ENCODE measurements around the gene CPE. TPM values are rescaled to one million over a fixed set of nuclear protein-coding genes. Genes with fewer than 3 reads are reported as not detected.

The CPE gene
- total RNA-seq, 1 experiment from 2014 or later = 29.3 TPM

- ChIA-PET RAD21 (ENCODE audit: low non-redundant PET in 1 of 2, low total read pairs in 2 of 2, uncharacterized antibody in 2 of 2, unreplicated experiment in 2 of 2) (no interaction called here), CTCF (no interaction called here), POLR2A (no interaction called here)
- Histone ChIP-seq H3K9me3 (ENCODE audit: control insufficient read depth in 1 of 2, insufficient read depth in 1 of 2, low read depth in 1 of 2, low read length in 2 of 2) (no peaks in the 10 kb centered on the region), H3K4me3 (replicated peaks in 1 of 2; ENCODE audit: low read depth in 1 of 2, low read length in 2 of 2) (no peak overlapping the region), H3K4me1 (ENCODE audit: control insufficient read depth in 1 of 2, insufficient read depth in 2 of 2, low read length in 2 of 2) (peaks cover 11 to 21% of the 10 kb centered on the region in 2 experiments), H3K79me2 (ENCODE audit: insufficient read depth, low read length) (peaks cover 80% of the 10 kb centered on the region), H2AFZ (ENCODE audit: low read depth, low read length, poor library complexity, severe bottlenecking) (no peak overlapping the region), H3K36me3 (ENCODE audit: control insufficient read depth in 1 of 2, insufficient read depth in 2 of 2, low read length in 2 of 2) (peaks cover 0 to 5% of the 10 kb centered on the region in 2 experiments; a peak in 1 of 4 replicates), H3K9me2 (ENCODE audit: insufficient read depth) (no peaks in the 10 kb centered on the region), H3K4me2 (ENCODE audit: low read length) (no peak overlapping the region), H3K27ac (ENCODE audit: low read depth, low read length) (no peak overlapping the region), H4K20me1 (ENCODE audit: insufficient read depth) (no peaks in the 10 kb centered on the region), H3K9ac (ENCODE audit: low read length) (no peak overlapping the region), H3K27me3 (ENCODE audit: insufficient read depth, low read length) (no peaks in the 10 kb centered on the region)
- DNase-seq (ENCODE audit: low read depth, low spot score) (no peak), ATAC-seq (no peak)
- TF ChIP-seq POLR2AphosphoS5 (IDR thresholded peaks at IDR 0.05; ENCODE audit: low read depth, low read length) (no peak), FOSL1 (IDR thresholded peaks at IDR 0.05; ENCODE audit: low read depth) (no peak)
- BruUV-seq (replicated peaks) = no TSS peak
- intact Hi-C loops (cut with micrococcal nuclease) = no loop called here
Observed at GRCh38 chr4:165330666-165331065, 48.1 kb upstream of the CPE start.

GRCh38 chr4:165331359-165331758 is 47.4 kb upstream of the CPE start:
- peaks cover 0 to 5% of the 10 kb centered on the region in 2 experiments; a peak in 1 of 4 replicates for H3K36me3 ChIP-seq (ENCODE audit: control insufficient read depth in 1 of 2, insufficient read depth in 2 of 2, low read length in 2 of 2)
- no peaks in the 10 kb centered on the region for H3K9me3 ChIP-seq (ENCODE audit: control insufficient read depth in 1 of 2, insufficient read depth in 1 of 2, low read depth in 1 of 2, low read length in 2 of 2)
- H3K4me3 ChIP-seq (replicated peaks in 1 of 2; ENCODE audit: low read depth in 1 of 2, low read length in 2 of 2) = no peak overlapping the region
- H3K27ac ChIP-seq (ENCODE audit: low read depth, low read length) = no peak overlapping the region
- ChIA-PET CTCF (no interaction called here), RAD21 (ENCODE audit: low non-redundant PET in 1 of 2, low total read pairs in 2 of 2, uncharacterized antibody in 2 of 2, unreplicated experiment in 2 of 2) (no interaction called here), POLR2A (no interaction called here)
- no peak for ATAC-seq
- BruUV-seq (replicated peaks) = no TSS peak
- TF ChIP-seq CTCF (IDR thresholded peaks at IDR 0.05 in 2 of 3, conservative IDR thresholded peaks at IDR 0.05 in 1 of 3; ENCODE audit: borderline replicate concordance in 1 of 3, insufficient read depth in 1 of 3, low read depth in 2 of 3, low read length in 2 of 3) (no peak), SIN3A (IDR thresholded peaks at IDR 0.05; ENCODE audit: low read depth) (no peak), POLR2AphosphoS5 (IDR thresholded peaks at IDR 0.05; ENCODE audit: low read depth, low read length) (no peak)
- TF ChIP-seq, protein P1, sequence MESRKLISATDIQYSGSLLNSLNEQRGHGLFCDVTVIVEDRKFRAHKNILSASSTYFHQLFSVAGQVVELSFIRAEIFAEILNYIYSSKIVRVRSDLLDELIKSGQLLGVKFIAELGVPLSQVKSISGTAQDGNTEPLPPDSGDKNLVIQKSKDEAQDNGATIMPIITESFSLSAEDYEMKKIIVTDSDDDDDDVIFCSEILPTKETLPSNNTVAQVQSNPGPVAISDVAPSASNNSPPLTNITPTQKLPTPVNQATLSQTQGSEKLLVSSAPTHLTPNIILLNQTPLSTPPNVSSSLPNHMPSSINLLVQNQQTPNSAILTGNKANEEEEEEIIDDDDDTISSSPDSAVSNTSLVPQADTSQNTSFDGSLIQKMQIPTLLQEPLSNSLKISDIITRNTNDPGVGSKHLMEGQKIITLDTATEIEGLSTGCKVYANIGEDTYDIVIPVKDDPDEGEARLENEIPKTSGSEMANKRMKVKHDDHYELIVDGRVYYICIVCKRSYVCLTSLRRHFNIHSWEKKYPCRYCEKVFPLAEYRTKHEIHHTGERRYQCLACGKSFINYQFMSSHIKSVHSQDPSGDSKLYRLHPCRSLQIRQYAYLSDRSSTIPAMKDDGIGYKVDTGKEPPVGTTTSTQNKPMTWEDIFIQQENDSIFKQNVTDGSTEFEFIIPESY (IDR thresholded peaks at IDR 0.05; ENCODE audit: extremely low read depth, insufficient replicate concordance, low read length) = no peak
- peaks cover 5 to 14% of the 10 kb centered on the region in 2 experiments for H3K4me1 ChIP-seq (ENCODE audit: control insufficient read depth in 1 of 2, insufficient read depth in 2 of 2, low read length in 2 of 2)
- H2AFZ ChIP-seq (ENCODE audit: low read depth, low read length, poor library complexity, severe bottlenecking) = no peak overlapping the region
- H3K9me2 ChIP-seq (ENCODE audit: insufficient read depth) = no peaks in the 10 kb centered on the region
- no peaks in the 10 kb centered on the region for H3K27me3 ChIP-seq (ENCODE audit: insufficient read depth, low read length)
- no peak for DNase-seq (ENCODE audit: low read depth, low spot score)
- H3K79me2 ChIP-seq (ENCODE audit: insufficient read depth, low read length) = peaks cover 87% of the 10 kb centered on the region
- no peak overlapping the region for H3K9ac ChIP-seq (ENCODE audit: low read length)
- H3K4me2 ChIP-seq (ENCODE audit: low read length) = no peak overlapping the region
- no peaks in the 10 kb centered on the region for H4K20me1 ChIP-seq (ENCODE audit: insufficient read depth)
- intact Hi-C loops (cut with micrococcal nuclease) = no loop called here

All from HCT116 (cell line).